ENCODE measurements around the gene CHST2.

CHST2 gene

GRCh38 chr3:143170074-143170473, 50.5 kb downstream of the CHST2 start:
- peak in 1 of 2 donors; percentile 19 for DNase-seq

- DNase-seq = no peak
Observed at GRCh38 chr3:143170676-143171075, 51.1 kb downstream of the CHST2 start.

- DNase-seq = no peak
Observed at GRCh38 chr3:143171141-143171980, 51.8 kb downstream of the CHST2 start.

- no peak for DNase-seq
Observed at GRCh38 chr3:143172062-143172794, 52.7 kb downstream of the CHST2 start.

- DNase-seq = no peak
Observed at GRCh38 chr3:143172795-143173145, 53.2 kb downstream of the CHST2 start.

- no peak for DNase-seq
Observed at GRCh38 chr3:143173242-143173641, 53.7 kb downstream of the CHST2 start.

All from stimulated activated CD4-positive, alpha-beta T cell treated with anti-CD3 and anti-CD28 coated beads, Interleukin-2, amount 100 ng/mL, for 48 hours (primary cell).